A549 (cell line): Measurements from ENCODE around the gene MPL. TPM values are rescaled to one million over a fixed set of nuclear protein-coding genes. Genes with fewer than 3 reads are reported as not detected.

Source experiments
- ATAC-seq, 2 experiments: fragments of 200-7000 bp in 1 of 2; fragments of >200 bp in 1 of 2; cut with Nextera tagmentation in 1 of 2; cut with Tn5 transposase in 1 of 2; 3 replicates each; pipeline versions ENCODE4 v1.8.0 to v1.9.1; 2018 to 2020; ENCODE audit warnings: mild to moderate bottlenecking in 1 of 2, moderate library complexity in 1 of 2
- CTCF ChIA-PET: fragments of 300-600 bp; sonication (Branson Sonifier 250); formaldehyde crosslinking; extraction: SDS; loops from one replicate; lab custom pipeline; 2021; ENCODE audit warnings: antibody characterized with exemption, inconsistent platforms; lab: Yijun Ruan, JAX
- POLR2A ChIA-PET: fragments of 350-600 bp; formaldehyde crosslinking; extraction: SDS; loops from one replicate; lab custom pipeline; 2021; ENCODE audit warnings: antibody characterized with exemption, inconsistent platforms; lab: Yijun Ruan, JAX
- DNase-seq, 2 experiments: peaks; one replicate each; pipeline versions ENCODE4 v3.0.0 to v3.0.0-alpha.2; 2011 to 2016; ENCODE audit warnings: low read depth in 1 of 2, low spot score in 1 of 2
- FAIRE-seq: peaks from 2 replicates; lab custom pipeline; 2011; peaks lifted over from hg19 to GRCh38; lab: Jason Lieb, UNC
- H3K27ac ChIP-seq, 2 experiments: fragments of >200 bp; sonication (Bioruptor Twin); formaldehyde crosslinking; 3 replicates each; pipeline ENCODE4 v1.5.1; 2016 to 2017
- H3K4me1 ChIP-seq: fragments of >200 bp; sonication (Bioruptor Twin); formaldehyde crosslinking; 3 replicates; pipeline ENCODE4 v1.6.1; 2016
- H3K4me2 ChIP-seq: fragments of >200 bp; sonication (Bioruptor Twin); formaldehyde crosslinking; 3 replicates; pipeline ENCODE4 v1.6.1; 2016
- H3K4me3 ChIP-seq: fragments of >200 bp; sonication (Bioruptor Twin); formaldehyde crosslinking; 3 replicates; pipeline ENCODE4 v1.5.1; 2016
- H3K9me3 ChIP-seq: fragments of >200 bp; sonication (Bioruptor Twin); formaldehyde crosslinking; 3 replicates; pipeline ENCODE4 v1.6.1; 2016
- CEBPB ChIP-seq, 2 experiments: fragments of >200 bp in 1 of 2; sonication (Bioruptor Twin) in 1 of 2; formaldehyde crosslinking in 1 of 2; IDR thresholded peaks; 2 replicates each; pipeline ENCODE4 v1.6.1; 2012 to 2016
- CHD2 ChIP-seq: fragments of 150-350 bp; IDR thresholded peaks from 2 replicates; pipeline ENCODE4 v1.6.1; 2014; ENCODE audit warnings: low read length; ENCODE audit not compliant: partially characterized antibody
- CTCF ChIP-seq: fragments of >200 bp; sonication (Bioruptor Twin); formaldehyde crosslinking; IDR thresholded peaks from 3 replicates; pipeline ENCODE4 v1.5.1; 2016
- ELK1 ChIP-seq: fragments of 150-350 bp; IDR thresholded peaks from 2 replicates; pipeline ENCODE4 v1.6.1; 2014; ENCODE audit warnings: low read depth, mild to moderate bottlenecking, low read length
- FOSB ChIP-seq: fragments of 250-450 bp; sonication (Bioruptor Pico); IDR thresholded peaks from 2 replicates; pipeline ENCODE4 v1.5.0; 2020; ENCODE audit warnings: mild to moderate bottlenecking, moderate library complexity
- FOXS1 ChIP-seq: fragments of 250-450 bp; sonication (Bioruptor Pico); IDR thresholded peaks from 2 replicates; pipeline ENCODE4 v1.5.0; 2020; ENCODE audit warnings: mild to moderate bottlenecking, moderate library complexity
- HOXA7 ChIP-seq: fragments of 250-450 bp; sonication (Bioruptor Pico); IDR thresholded peaks from 2 replicates; pipeline ENCODE4 v1.5.0; 2020; ENCODE audit warnings: mild to moderate bottlenecking, moderate library complexity
- HOXB13 ChIP-seq: fragments of 250-450 bp; sonication (Bioruptor Pico); IDR thresholded peaks from 2 replicates; pipeline ENCODE4 v1.5.0; 2020; ENCODE audit warnings: low read depth, mild to moderate bottlenecking, moderate library complexity
- HOXB5 ChIP-seq: fragments of 250-450 bp; sonication (Bioruptor Pico); IDR thresholded peaks from 2 replicates; pipeline ENCODE4 v1.5.0; 2020; ENCODE audit warnings: mild to moderate bottlenecking, moderate library complexity
- JUN ChIP-seq, 2 experiments: fragments of >200 bp; sonication (Bioruptor Twin); formaldehyde crosslinking; IDR thresholded peaks; 2 replicates in 1 of 2; 3 replicates in 1 of 2; pipeline ENCODE4 v1.6.1; 2016 to 2017
- KDM5A ChIP-seq: fragments of 200-600 bp; sonication (generic); IDR thresholded peaks from 2 replicates; pipeline ENCODE4 v1.6.1; 2016; ENCODE audit warnings: antibody characterized with exemption, mild to moderate bottlenecking
- MAFK ChIP-seq: fragments of 450-650 bp; IDR thresholded peaks from 2 replicates; pipeline ENCODE4 v1.6.1; 2014; ENCODE audit not compliant: partially characterized antibody
- NPAS2 ChIP-seq: fragments of 250-450 bp; sonication (Bioruptor Pico); IDR thresholded peaks from 2 replicates; pipeline ENCODE4 v1.8.0; 2022; ENCODE audit warnings: mild to moderate bottlenecking, moderate library complexity, borderline replicate concordance
- NR3C1 ChIP-seq: fragments of >200 bp; sonication (Bioruptor Twin); formaldehyde crosslinking; IDR thresholded peaks from 3 replicates; pipeline ENCODE4 v1.6.1; 2017
- POLR2A ChIP-seq: IDR thresholded peaks from 2 replicates; pipeline ENCODE4 v1.6.1; 2012; ENCODE audit warnings: mild to moderate bottlenecking, low read length
- POLR2AphosphoS2 ChIP-seq: conservative IDR thresholded peaks from 2 replicates; pipeline ENCODE4 v1.6.1; 2012; ENCODE audit warnings: low read length, improper control_type of control experiment, inconsistent platforms
- RAD21 ChIP-seq, 2 experiments: fragments of >200 bp in 1 of 2; sonication (Bioruptor Twin) in 1 of 2; formaldehyde crosslinking in 1 of 2; IDR thresholded peaks in 1 of 2; conservative IDR thresholded peaks in 1 of 2; 2 replicates in 1 of 2; 3 replicates in 1 of 2; pipeline ENCODE4 v1.6.1; 2012 to 2018; ENCODE audit warnings: inconsistent platforms in 1 of 2
- RARB ChIP-seq: fragments of 250-450 bp; sonication (Bioruptor Pico); IDR thresholded peaks from 2 replicates; pipeline ENCODE4 v1.8.0; 2021; ENCODE audit warnings: mild to moderate bottlenecking, moderate library complexity
- RFX5 ChIP-seq: fragments of 450-650 bp; IDR thresholded peaks from 2 replicates; pipeline ENCODE4 v1.7.1; 2014; ENCODE audit warnings: antibody characterized with exemption, mild to moderate bottlenecking, moderate library complexity
- RNF2 ChIP-seq: fragments of 200-600 bp; sonication (generic); IDR thresholded peaks from 2 replicates; pipeline ENCODE4 v1.6.1; 2016; ENCODE audit warnings: low read depth, mild to moderate bottlenecking, antibody characterized with exemption, moderate library complexity, borderline replicate concordance
- SREBF2 ChIP-seq: fragments of 450-650 bp; IDR thresholded peaks from 2 replicates; pipeline ENCODE4 v1.6.1; 2014; ENCODE audit warnings: mild to moderate bottlenecking, moderate library complexity
- TFCP2L1 ChIP-seq: fragments of 250-450 bp; sonication (Bioruptor Pico); IDR thresholded peaks from 2 replicates; pipeline ENCODE4 v1.5.0; 2021; ENCODE audit warnings: mild to moderate bottlenecking
- ZNF302 ChIP-seq: fragments of 250-450 bp; sonication (Bioruptor Pico); IDR thresholded peaks from 2 replicates; pipeline ENCODE4 v1.9.0; 2021; ENCODE audit warnings: inconsistent platforms, mild to moderate bottlenecking, moderate library complexity
- WGBS: methylation state at CpG from one replicate; pipeline ENCODE4 v1.1.6; 2017; ENCODE audit errors: missing lambda C conversion rate; 5-methylcytosine and 5-hydroxymethylcytosine counted together
- polyA plus RNA-seq, 4 experiments: library from polyadenylated mRNA; depleted of rRNA in 3 of 4; stranded (reverse); fragments of >200 nt; fragmentation: RNase III in 1 of 4; extraction: RNeasy Plus Mini Kit Qiagen cat#74134 plus additional on column Dnase treatment in 1 of 4; gene quantifications; 2 replicates in 3 of 4; 3 replicates in 1 of 4; pipeline ENCODE4 v1.2.3, GENCODE V29; 2011 to 2017
- TF ChIP-seq, protein P1 (sequence below): fragments of 450-650 bp; IDR thresholded peaks from 2 replicates; pipeline ENCODE4 v1.6.1; 2014; ENCODE audit warnings: antibody characterized with exemption
- TF ChIP-seq, protein P2 (sequence below): IDR thresholded peaks from 2 replicates; pipeline ENCODE4 v1.6.1; 2012
- TF ChIP-seq, protein P3 (sequence below): IDR thresholded peaks from 2 replicates; pipeline ENCODE4 v1.6.1; 2012; ENCODE audit warnings: low read depth, borderline replicate concordance

Gene MPL
- polyA plus RNA-seq, 2 of the 4 experiments (the other 2 are of a cell fraction) = not detected

DNA sequence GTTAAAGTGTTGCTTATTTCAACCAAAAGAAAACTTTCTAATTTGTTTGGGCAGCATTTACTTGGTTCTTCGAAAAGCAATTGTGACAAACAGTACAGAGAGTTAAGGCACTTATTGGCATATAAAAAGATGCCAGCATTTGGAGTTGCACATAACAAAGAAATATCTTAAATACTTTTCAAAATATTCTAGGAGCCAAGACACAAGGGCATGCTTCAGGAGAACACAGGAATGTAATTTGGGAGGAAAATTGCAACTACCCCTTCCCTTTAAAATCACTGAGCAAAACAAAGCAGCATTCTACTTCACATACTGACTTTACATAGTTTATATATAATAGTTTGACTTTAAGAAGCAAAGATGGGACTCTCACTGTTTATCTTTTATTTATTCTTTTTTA lies 41.4 kb upstream of the MPL start:
- CTCF ChIA-PET = no interaction called here
- FAIRE-seq (no peak), ATAC-seq (no peak), DNase-seq (no peak)
- 43% methylated on average over 1 of the region's 1 CpG for WGBS
- no peak overlapping the region for H3K27ac ChIP-seq
- H3K4me1 ChIP-seq = peaks cover 8% of the 10 kb centered on the region; the same call in 1 of the 3 replicates
- POLR2A ChIA-PET = no interaction called here
- no peaks in the 10 kb centered on the region for H3K9me3 ChIP-seq
- TF ChIP-seq CTCF = no peak
- no peak for TF ChIP-seq HOXB13
- no peak for TF ChIP-seq MAFK
- no peak for TF ChIP-seq KDM5A
- no peak for TF ChIP-seq ZNF302
- TF ChIP-seq, protein P1, sequence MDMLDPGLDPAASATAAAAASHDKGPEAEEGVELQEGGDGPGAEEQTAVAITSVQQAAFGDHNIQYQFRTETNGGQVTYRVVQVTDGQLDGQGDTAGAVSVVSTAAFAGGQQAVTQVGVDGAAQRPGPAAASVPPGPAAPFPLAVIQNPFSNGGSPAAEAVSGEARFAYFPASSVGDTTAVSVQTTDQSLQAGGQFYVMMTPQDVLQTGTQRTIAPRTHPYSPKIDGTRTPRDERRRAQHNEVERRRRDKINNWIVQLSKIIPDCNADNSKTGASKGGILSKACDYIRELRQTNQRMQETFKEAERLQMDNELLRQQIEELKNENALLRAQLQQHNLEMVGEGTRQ = no peak
- no peak for TF ChIP-seq RNF2
- TF ChIP-seq FOXS1 = no peak
- TF ChIP-seq NR3C1 = no peak
- TF ChIP-seq CHD2 = no peak
- no peak for TF ChIP-seq NPAS2 (CRISPR knock-in tag)
- no peak for TF ChIP-seq RARB
- TF ChIP-seq HOXB5 (CRISPR knock-in tag) = no peak
- TF ChIP-seq FOSB (CRISPR knock-in tag) = no peak
- no peak for TF ChIP-seq POLR2AphosphoS2
- TF ChIP-seq ELK1 = no peak
- TF ChIP-seq RFX5 = no peak
- TF ChIP-seq, protein P2, sequence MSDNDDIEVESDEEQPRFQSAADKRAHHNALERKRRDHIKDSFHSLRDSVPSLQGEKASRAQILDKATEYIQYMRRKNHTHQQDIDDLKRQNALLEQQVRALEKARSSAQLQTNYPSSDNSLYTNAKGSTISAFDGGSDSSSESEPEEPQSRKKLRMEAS = no peak
- H3K4me2 ChIP-seq = no peak overlapping the region
- H3K4me3 ChIP-seq = no peak overlapping the region

- TF ChIP-seq KDM5A (no peak), RAD21 (conservative IDR thresholded peaks at IDR 0.05 in 1 of 2, IDR thresholded peaks at IDR 0.05 in 1 of 2) (no peak), HOXA7 (CRISPR knock-in tag) (no peak), FOSB (CRISPR knock-in tag) (no peak), MAFK (no peak), POLR2A (no peak), JUN (IDR thresholded peaks at IDR 0.05) (no peak), TFCP2L1 (no peak), CEBPB (IDR thresholded peaks at IDR 0.05) (no peak), NR3C1 (no peak), SREBF2 (no peak), FOXS1 (no peak)
- TF ChIP-seq, protein P3, sequence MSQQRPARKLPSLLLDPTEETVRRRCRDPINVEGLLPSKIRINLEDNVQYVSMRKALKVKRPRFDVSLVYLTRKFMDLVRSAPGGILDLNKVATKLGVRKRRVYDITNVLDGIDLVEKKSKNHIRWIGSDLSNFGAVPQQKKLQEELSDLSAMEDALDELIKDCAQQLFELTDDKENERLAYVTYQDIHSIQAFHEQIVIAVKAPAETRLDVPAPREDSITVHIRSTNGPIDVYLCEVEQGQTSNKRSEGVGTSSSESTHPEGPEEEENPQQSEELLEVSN = no peak
- TF ChIP-seq, all 56 proteins: peak for 0
- no peak overlapping the region for H3K4me3 ChIP-seq
- ATAC-seq (no peak), DNase-seq (no peak), FAIRE-seq (no peak)
- H3K27ac ChIP-seq = no peak overlapping the region
- no peaks in the 10 kb centered on the region for H3K9me3 ChIP-seq
- H3K4me1 ChIP-seq = peaks cover 8% of the 10 kb centered on the region; the same call in 1 of the 3 replicates
- H3K4me2 ChIP-seq = no peak overlapping the region
- POLR2A ChIA-PET = no interaction called here
- CTCF ChIA-PET = no interaction called here
- 78% methylated on average over 1 of the region's 1 CpG for WGBS
Observed at GRCh38 chr1:43298055-43298454, 39.6 kb upstream of the MPL start.
